ENCODE data around the gene TBX15.

Gene TBX15

GRCh38 chr1:118984722-118985639 lies 3.2 kb downstream of the TBX15 start:
- DNase-seq (ENCODE audit: low spot score): no peak

GRCh38 chr1:118984086-118984721 lies 3.9 kb downstream of the TBX15 start:
- DNase-seq (ENCODE audit: low spot score): no peak

- DNase-seq (ENCODE audit: low spot score): no peak
Measured at GRCh38 chr1:118983558-118984041, 4.5 kb downstream of the TBX15 start.

DNA sequence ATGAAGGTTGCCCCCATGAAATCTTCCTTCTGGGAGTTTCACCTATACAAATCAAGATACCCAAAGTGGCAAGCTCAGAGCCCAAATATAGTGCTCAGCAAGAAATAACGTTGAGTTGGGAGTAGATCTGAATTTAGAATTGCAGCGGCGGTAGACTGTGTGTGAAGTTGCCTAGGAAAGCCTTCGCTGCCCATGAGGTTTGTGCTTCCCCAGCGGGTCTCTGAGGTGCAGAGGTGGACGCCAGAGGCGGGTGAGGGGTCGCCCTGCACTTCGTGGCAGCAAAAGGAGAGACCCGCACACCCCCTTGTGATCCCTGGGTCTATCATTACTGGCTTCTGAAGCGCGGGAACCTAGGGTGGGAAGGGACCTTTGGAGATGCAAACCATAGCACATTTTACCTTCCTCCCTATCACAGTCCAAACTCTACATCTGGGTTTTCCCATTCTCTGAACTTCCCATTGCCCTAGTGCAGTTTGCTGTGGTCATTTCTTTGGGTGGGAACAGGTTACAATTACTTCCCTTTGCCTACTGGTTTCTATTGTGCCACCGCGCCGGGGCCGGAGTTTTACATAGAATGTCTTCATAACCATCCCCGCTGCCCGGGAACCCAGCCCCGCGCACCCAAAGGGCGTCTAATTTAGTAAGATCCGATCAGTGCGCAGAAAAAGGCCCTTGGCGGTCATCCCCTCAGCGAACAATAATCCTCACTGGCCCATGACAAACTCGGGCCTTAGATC lies 5.2 kb downstream of the TBX15 start:
- DNase-seq (ENCODE audit: low spot score): no peak

- no peak for DNase-seq (ENCODE audit: low spot score)
Measured at GRCh38 chr1:118982266-118982665, 5.9 kb downstream of the TBX15 start.

- no peak for DNase-seq (ENCODE audit: low spot score)
Measured at GRCh38 chr1:118981436-118981835, 6.7 kb downstream of the TBX15 start.

DNA sequence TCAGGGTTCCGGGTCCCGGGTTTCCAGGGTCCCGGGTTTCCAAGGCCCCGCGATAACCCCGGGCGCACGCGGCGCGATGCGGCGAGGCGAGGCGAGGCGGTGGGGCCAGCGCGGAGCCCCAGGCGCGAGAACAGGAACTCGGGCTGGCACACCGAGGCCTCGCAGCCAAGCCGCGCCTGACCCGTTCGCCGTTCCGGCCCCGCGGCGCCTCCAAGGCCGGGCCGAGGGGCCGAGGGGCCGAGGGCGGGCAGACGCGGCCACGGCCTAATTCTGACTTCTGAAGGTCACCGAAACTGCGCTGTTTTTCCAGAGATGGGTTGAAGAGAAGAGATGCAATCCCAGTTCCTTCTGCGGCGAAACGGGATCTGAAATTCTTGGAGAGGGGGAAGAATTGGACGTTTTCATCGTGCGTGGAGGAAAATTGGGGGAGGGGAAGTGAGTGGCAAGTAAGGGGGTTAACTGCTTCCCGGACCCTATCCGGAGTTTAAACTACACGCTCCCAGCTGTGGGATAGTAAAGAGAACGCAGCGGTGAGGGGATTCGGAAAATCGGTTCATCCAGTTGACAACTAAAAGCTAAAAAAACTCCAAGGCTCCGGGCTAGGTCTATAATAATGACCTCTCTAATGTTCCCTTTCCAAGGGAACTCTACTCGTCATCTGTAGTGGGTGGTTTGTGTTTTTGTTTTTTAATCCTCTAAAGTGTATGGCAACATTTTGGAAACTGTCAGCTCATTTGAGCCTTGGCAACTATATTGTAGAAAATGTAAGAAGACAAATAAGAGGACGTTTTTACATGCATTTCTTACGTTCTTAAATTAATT lies 8.2 kb downstream of the TBX15 start:
- DNase-seq (ENCODE audit: low spot score): no peak

GRCh38 chr1:118978914-118979701 lies 9.0 kb downstream of the TBX15 start:
- DNase-seq (ENCODE audit: low spot score): no peak

DNA sequence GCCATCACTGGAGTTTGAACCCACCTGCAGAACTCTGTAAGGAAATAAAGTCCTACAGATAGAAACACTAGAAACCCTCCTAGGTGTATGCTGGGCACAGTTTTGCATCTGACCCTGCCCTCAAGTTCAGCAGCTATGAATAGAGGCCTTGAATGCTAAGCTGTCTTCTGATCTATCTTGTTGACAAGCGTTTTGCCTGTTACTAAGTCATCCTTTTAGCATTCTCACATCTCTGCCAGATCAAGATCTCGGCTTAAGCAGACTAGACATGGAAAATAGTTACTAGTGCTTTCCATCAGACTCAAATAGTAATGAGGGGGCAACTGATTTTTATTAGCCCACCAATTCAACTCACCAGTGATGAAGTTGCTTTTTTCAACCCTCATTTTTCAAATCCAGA lies 10.5 kb downstream of the TBX15 start:
- no peak for DNase-seq (ENCODE audit: low spot score)

DNA sequence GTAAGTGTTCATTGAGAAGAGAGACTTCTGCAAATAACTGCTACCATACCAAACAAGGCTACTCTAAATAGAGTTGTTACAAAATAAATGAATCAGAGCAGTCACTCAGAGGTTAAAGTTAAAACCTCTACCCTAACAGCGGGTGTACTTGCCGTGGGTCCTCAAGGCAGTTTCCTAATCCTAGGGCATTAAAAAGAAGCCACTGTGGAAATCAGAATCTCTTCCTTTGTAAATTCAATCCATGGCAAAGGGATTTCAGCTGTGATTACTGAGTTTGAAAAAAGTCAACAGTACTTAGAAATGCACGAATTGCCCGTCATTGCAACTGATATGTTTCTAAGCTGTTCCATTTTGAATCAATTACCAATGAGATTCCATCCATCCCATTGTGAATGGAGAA lies 13.5 kb downstream of the TBX15 start:
- no peak for DNase-seq (ENCODE audit: low spot score)

GRCh38 chr1:118973531-118974137 lies 14.5 kb downstream of the TBX15 start:
- no peak for DNase-seq (ENCODE audit: low spot score)

GRCh38 chr1:118973032-118973431 lies 15.1 kb downstream of the TBX15 start:
- DNase-seq (ENCODE audit: low spot score): no peak

DNA sequence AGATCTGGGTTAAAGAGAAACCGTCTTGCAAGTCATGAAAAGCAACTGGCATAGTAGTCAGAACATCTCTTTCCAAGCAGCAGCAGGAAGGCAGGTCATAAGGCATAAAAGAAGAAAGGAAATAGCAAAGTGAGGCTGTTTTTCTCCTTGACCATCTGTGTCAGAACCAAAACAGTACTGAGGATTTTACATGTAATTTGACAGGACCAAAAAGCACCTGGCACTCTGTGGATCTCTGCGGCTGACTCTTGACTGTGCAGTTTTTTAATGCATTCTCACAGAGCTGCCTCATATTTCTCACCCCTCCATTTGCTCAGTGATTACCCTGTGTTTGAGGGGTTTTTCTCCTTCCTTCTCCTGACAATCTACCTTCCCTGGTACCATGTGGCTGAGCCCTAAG lies 17.7 kb downstream of the TBX15 start:
- DNase-seq (ENCODE audit: low spot score): no peak

- DNase-seq (ENCODE audit: low spot score): no peak
Measured at GRCh38 chr1:118963456-118964430, 24.4 kb downstream of the TBX15 start.

- no peak for DNase-seq (ENCODE audit: low spot score)
Measured at GRCh38 chr1:118963138-118963455, 25.0 kb downstream of the TBX15 start.

GRCh38 chr1:118961156-118961555 lies 27.0 kb downstream of the TBX15 start:
- no peak for DNase-seq (ENCODE audit: low spot score)

DNA sequence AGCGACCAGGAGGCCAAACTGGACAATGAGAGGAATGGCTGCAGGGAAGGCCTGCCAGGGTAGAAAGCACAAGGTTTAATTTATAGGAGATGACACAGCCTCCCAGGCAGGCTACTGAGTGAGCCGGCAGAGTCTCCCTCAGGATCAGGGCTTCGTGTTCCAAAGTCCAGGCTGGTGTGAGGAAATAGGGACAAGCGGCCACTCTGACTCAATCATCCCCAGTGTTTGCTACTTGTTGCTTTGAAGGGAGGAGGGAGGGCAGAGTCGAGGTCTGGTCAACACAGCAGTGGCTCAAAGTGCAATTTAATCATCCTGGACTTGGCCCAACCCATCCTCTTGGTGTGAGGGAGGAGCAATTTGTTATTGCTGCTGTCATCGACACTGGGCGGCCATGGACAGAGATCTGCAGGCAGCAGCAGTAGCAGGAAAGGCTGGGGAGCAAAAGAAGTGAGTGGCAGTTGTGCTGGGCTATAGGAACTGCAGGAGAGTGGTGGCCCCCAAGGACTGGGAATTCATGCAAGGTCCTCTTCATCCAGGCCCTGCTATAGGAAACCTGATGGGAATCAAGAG lies 27.5 kb downstream of the TBX15 start:
- no peak for DNase-seq (ENCODE audit: low spot score)

DNA sequence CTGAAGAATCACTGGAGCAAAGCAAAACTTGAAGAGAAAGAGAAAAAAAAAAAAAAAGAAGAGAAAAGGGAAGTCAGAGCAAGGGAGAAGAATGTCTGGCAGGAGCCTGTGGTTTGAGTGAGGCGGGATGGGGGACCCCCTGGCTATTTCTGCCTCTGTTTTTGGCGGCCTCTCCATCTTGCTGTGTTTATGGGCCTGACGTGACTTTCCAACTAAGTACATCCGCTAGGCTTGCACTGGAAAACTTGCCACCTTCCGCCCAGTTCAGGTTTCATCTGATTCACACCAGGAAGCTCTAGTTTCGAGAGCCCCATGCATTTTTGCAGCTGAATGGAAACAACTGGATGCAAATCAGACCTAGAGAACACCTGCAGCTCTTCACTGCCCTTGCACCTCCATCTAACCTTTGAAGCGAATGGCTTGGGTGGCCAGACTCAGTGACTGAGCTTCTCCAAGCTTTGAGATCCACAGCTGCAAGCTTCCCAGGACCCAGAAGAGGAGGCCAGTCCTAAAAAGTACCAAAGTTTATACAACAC lies 28.0 kb downstream of the TBX15 start:
- DNase-seq (ENCODE audit: low spot score): no peak

All from hematopoietic multipotent progenitor cell treated with erythropoietin and hydrocortisone succinate and interleukin-3 and kit ligand, for 15 days (in vitro differentiated cells).